DND-41 (cell line): ENCODE measurements around the gene JAML.

Experiments
- ATAC-seq: fragments of 200-7000 bp; cut with Tn5 transposase; 3 replicates; pipeline ENCODE4 v1.9.1; 2021; ENCODE audit warnings: low read depth; ENCODE audit not compliant: insufficient read depth
- DNase-seq: peaks from one replicate; pipeline ENCODE4 v3.0.0-alpha.2; 2020
- H2AFZ ChIP-seq: 2 replicates; pipeline ENCODE4 v1.6.0; 2012; ENCODE audit warnings: low read depth, low read length
- H3K27ac ChIP-seq: 2 replicates; pipeline ENCODE4 v1.5.1; 2012; ENCODE audit warnings: low read length, inconsistent platforms
- H3K27me3 ChIP-seq: fragments of 200-600 bp; sonication (generic); 2 replicates; pipeline ENCODE4 v1.6.0; 2012; ENCODE audit warnings: low read length, mild to moderate bottlenecking, inconsistent platforms; ENCODE audit not compliant: insufficient read depth, poor library complexity
- H3K36me3 ChIP-seq: 2 replicates; pipeline ENCODE4 v1.5.1; 2012; ENCODE audit warnings: low read length, inconsistent platforms; ENCODE audit not compliant: insufficient read depth
- H3K4me1 ChIP-seq: 2 replicates; pipeline ENCODE4 v1.5.1; 2012; ENCODE audit warnings: mild to moderate bottlenecking, low read length; ENCODE audit not compliant: insufficient read depth
- H3K4me2 ChIP-seq: 2 replicates; pipeline ENCODE4 v1.6.0; 2012; ENCODE audit warnings: mild to moderate bottlenecking, moderate library complexity, low read length, inconsistent platforms; ENCODE audit not compliant: insufficient read depth
- H3K4me3 ChIP-seq, 2 experiments: fragments of 200-600 bp in 1 of 2; shearing (Covaris generic) in 1 of 2; 2 replicates each; pipeline ENCODE4 v1.5.1; 2012 to 2016; ENCODE audit warnings: inconsistent platforms in 2 of 2, low read length in 2 of 2, mild to moderate bottlenecking in 2 of 2, low read depth in 1 of 2, moderate library complexity in 1 of 2
- H3K79me2 ChIP-seq: 2 replicates; pipeline ENCODE4 v1.6.0; 2012; ENCODE audit warnings: low read length, inconsistent platforms; ENCODE audit not compliant: insufficient read depth
- H3K9ac ChIP-seq: 2 replicates; pipeline ENCODE4 v1.6.0; 2012; ENCODE audit warnings: low read depth, mild to moderate bottlenecking, inconsistent platforms, low read length, moderate library complexity
- H3K9me3 ChIP-seq: 2 replicates; pipeline ENCODE4 v1.5.1; 2012; ENCODE audit warnings: low read length, moderate library complexity, mild to moderate bottlenecking, inconsistent platforms; ENCODE audit not compliant: insufficient read depth, severe bottlenecking
- H4K20me1 ChIP-seq: 2 replicates; pipeline ENCODE4 v1.6.0; 2012; ENCODE audit warnings: low read length; ENCODE audit not compliant: insufficient read depth
- CTCF ChIP-seq: IDR thresholded peaks from 2 replicates; pipeline ENCODE4 v1.5.1; 2012; ENCODE audit warnings: borderline replicate concordance, low read length, moderate library complexity, mild to moderate bottlenecking; ENCODE audit not compliant: poor library complexity, severe bottlenecking; ENCODE audit errors: extremely low read depth
- EZH2 ChIP-seq: IDR thresholded peaks from 3 replicates; pipeline ENCODE4 v1.6.1; 2012; ENCODE audit warnings: borderline replicate concordance, low read depth, mild to moderate bottlenecking, moderate library complexity, low read length, inconsistent platforms; ENCODE audit not compliant: severe bottlenecking

JAML gene, protein sequence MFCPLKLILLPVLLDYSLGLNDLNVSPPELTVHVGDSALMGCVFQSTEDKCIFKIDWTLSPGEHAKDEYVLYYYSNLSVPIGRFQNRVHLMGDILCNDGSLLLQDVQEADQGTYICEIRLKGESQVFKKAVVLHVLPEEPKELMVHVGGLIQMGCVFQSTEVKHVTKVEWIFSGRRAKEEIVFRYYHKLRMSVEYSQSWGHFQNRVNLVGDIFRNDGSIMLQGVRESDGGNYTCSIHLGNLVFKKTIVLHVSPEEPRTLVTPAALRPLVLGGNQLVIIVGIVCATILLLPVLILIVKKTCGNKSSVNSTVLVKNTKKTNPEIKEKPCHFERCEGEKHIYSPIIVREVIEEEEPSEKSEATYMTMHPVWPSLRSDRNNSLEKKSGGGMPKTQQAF

GRCh38 chr11:118224511-118225188 lies at the start of gene JAML:
JAML (minus strand) TSS chr11:118225011; CDS start chr11:118214866, 10,145 bp downstream.
- Histone ChIP-seq H3K36me3 (no peaks in the 10 kb centered on the region), H3K4me2 (peak within 1 kb of the TSS; percentile 55), H3K9me3 (no peaks in the 10 kb centered on the region), H3K4me3 (peak within 1 kb of the TSS in 1 of 2 experiments; percentile 28; a peak in 2 of 4 replicates), H3K79me2 (no peaks in the 10 kb centered on the region), H4K20me1 (no peaks in the 10 kb centered on the region), H3K27ac (peak within 1 kb of the TSS; percentile 74), H3K9ac (peak within 1 kb of the TSS; percentile 39), H3K27me3 (no peaks in the 10 kb centered on the region), H3K4me1 (peaks cover 26% of the 10 kb centered on the region), H2AFZ (peak within 1 kb of the TSS; percentile 44)
- ATAC-seq, result peak; percentile 99
- DNase-seq, result peak; percentile 75
- TF ChIP-seq CTCF (peak; percentile 23), EZH2 (no peak)

DNA sequence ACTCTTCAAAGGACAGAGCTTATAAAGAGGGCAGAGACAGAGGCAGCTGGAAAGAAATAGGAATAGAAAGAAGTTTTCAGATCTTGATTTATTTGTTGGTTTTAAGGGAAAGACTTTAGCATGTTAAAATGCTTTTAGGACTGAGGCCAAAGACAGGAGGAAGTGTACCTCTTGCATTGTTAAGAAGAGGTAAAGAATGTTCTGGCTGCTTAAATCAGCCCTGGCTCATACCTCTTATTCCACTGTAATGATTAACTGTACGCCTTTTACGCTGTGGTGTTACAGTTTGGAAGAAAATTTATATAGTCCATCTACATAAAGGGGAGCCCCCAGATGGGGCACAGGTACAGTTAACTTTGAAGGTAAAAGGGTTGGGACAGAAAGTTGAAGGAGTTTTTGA lies 49.4 kb upstream of the JAML start:
- no peaks in the 10 kb centered on the region for H3K4me1 ChIP-seq
- ATAC-seq, result no peak
- TF ChIP-seq CTCF (no peak), EZH2 (no peak)

DNA sequence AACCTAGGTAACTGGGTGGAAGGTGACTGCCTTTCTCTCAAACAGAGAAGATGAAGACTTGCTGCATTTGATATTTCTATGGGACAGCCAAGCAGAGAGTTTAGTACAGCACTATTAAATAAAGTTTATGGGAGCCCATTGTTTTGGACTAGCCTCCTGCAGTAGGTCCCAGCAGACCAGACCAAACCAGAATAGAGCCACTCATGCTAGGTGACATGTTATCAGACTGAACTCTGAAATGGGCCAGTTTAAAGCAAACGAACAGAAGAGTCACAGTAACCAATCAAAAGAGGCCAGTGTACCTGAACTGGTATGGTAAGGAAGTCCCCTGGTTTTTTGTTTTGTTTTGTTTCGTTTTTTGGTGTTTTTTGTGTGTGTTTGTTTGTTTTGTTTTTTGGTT lies 47.2 kb upstream of the JAML start:
- Histone ChIP-seq H4K20me1 (no peaks in the 10 kb centered on the region), H3K9me3 (no peaks in the 10 kb centered on the region), H3K4me1 (no peaks in the 10 kb centered on the region), H3K27me3 (peaks cover 2% of the 10 kb centered on the region), H3K4me3 (no peak overlapping the region), H3K4me2 (no peak overlapping the region), H2AFZ (no peak overlapping the region), H3K36me3 (no peaks in the 10 kb centered on the region), H3K27ac (no peak overlapping the region), H3K79me2 (no peaks in the 10 kb centered on the region), H3K9ac (no peak overlapping the region)
- DNase-seq (no peak), ATAC-seq (no peak)
- TF ChIP-seq EZH2 (no peak), CTCF (no peak)

More for the DNA sequence above, 49.4 kb upstream of the JAML start:
- Histone ChIP-seq H3K36me3 (no peaks in the 10 kb centered on the region), H3K9me3 (no peaks in the 10 kb centered on the region), H3K27me3 (peaks cover 2% of the 10 kb centered on the region), H3K4me3 (no peak overlapping the region), H3K79me2 (no peaks in the 10 kb centered on the region), H3K9ac (no peak overlapping the region), H2AFZ (no peak overlapping the region), H3K27ac (no peak overlapping the region), H4K20me1 (no peaks in the 10 kb centered on the region), H3K4me2 (no peak overlapping the region)
- DNase-seq, result no peak
